GM18868 (cell line): Measurements from ENCODE around the gene IL1R2.
"Not testable (repeated sequence)": the region's sequence is repeated elsewhere in the genome, so short reads cannot be mapped to it uniquely, and the experiment has no call there.

Experiments
- ATAC-seq: cut with Tn5 transposase; IDR thresholded peaks from one replicate; pipeline ENCODE4 v1.9.1; 2021; ENCODE audit warnings: mild to moderate bottlenecking, moderate library complexity; ENCODE audit not compliant: unreplicated experiment

Gene IL1R2

GRCh38 chr2:102058293-102058833, 66.6 kb downstream of the IL1R2 start:
- ATAC-seq = no peak

- no peak for ATAC-seq
Observed at GRCh38 chr2:102059151-102059550, 67.4 kb downstream of the IL1R2 start.

- ATAC-seq = no peak
Observed at GRCh38 chr2:102060047-102060446, 68.3 kb downstream of the IL1R2 start.

GRCh38 chr2:102060792-102061191, 69.0 kb downstream of the IL1R2 start:
- ATAC-seq = no peak

GRCh38 chr2:102061286-102061699, 69.5 kb downstream of the IL1R2 start:
- ATAC-seq = no peak

GRCh38 chr2:102061962-102062795, 70.4 kb downstream of the IL1R2 start:
- no peak for ATAC-seq

GRCh38 chr2:102062802-102063201, 71.0 kb downstream of the IL1R2 start:
- no peak for ATAC-seq

GRCh38 chr2:102063487-102063911, 71.7 kb downstream of the IL1R2 start:
- ATAC-seq = no peak

- ATAC-seq = no peak
Observed at GRCh38 chr2:102063941-102064678, 72.3 kb downstream of the IL1R2 start.

GRCh38 chr2:102064679-102065674, 73.2 kb downstream of the IL1R2 start:
- ATAC-seq = no peak

- no peak for ATAC-seq
Observed at GRCh38 chr2:102065675-102066252, 74.0 kb downstream of the IL1R2 start.

GRCh38 chr2:102066554-102066953, 74.8 kb downstream of the IL1R2 start:
- ATAC-seq = no peak

GRCh38 chr2:102068126-102068525, 76.4 kb downstream of the IL1R2 start:
- not testable (repeated sequence) for ATAC-seq

GRCh38 chr2:102069311-102069974, 77.7 kb downstream of the IL1R2 start:
- no peak for ATAC-seq

GRCh38 chr2:102070058-102070642, 78.4 kb downstream of the IL1R2 start:
- no peak for ATAC-seq

- no peak for ATAC-seq
Observed at GRCh38 chr2:102072741-102073140, 81.0 kb downstream of the IL1R2 start.

- ATAC-seq = no peak
Observed at GRCh38 chr2:102073168-102073724, 81.5 kb downstream of the IL1R2 start.

GRCh38 chr2:102074152-102074783, 82.5 kb downstream of the IL1R2 start:
- no peak for ATAC-seq

- no peak for ATAC-seq
Observed at GRCh38 chr2:102075479-102075878, 83.7 kb downstream of the IL1R2 start.
